Esophagus muscularis mucosa (tissue), 3 donors: ENCODE data around the gene KHK.

Experiments
- POLR2A ChIP-seq: fragments of 450-650 bp; IDR thresholded peaks from one replicate; pipeline ENCODE4 v1.6.1; 2017; ENCODE audit warnings: antibody characterized with exemption, moderate library complexity, mild to moderate bottlenecking, low read depth
- POLR2AphosphoS5 ChIP-seq, 2 donors: sonication (generic); formaldehyde crosslinking; IDR thresholded peaks; one replicate each; pipeline ENCODE4 v1.6.1; 2017; ENCODE audit warnings: antibody characterized with exemption in 2 of 2
- TF ChIP-seq, protein P1 (sequence below), 3 experiments: fragments of 200-600 bp in 2 of 3; fragments of 450-650 bp in 1 of 3; sonication (generic) in 2 of 3; IDR thresholded peaks; one replicate each; pipeline ENCODE4 v1.5.1; 2017 to 2019; ENCODE audit warnings: antibody characterized with exemption in 3 of 3, mild to moderate bottlenecking in 2 of 3, moderate library complexity in 1 of 3

DNA sequence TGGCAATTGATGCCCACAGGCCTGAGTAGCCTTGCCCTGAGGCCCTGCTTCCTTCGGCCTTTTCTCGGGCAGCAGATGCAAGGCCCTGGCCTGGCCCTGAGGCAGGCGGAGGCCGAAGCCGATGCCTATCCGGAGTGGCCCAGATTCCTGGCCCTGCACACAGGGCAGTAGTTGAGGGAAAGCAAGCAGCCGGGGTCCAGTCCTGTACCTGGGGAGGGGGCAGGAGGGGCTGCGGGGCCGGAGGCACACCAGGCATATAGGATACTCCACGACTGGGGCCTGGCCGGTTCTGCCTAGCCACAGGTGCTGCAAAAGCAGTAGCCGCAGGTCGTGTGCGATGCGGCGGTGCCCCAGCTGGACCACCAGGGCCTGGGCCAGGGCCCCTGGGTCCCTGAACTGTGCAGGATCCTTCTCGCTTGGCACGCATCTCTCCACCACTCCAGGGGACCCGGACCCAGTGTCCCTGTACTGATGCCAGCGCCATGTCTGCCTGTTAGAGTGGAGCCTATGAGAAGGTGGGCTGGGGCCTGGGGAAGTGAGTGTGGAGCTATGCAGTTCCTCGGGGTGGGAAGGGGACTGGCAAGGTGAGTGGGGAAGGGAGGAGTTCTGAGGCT is 50.9 kb downstream of the KHK start:
- TF ChIP-seq, protein P1, sequence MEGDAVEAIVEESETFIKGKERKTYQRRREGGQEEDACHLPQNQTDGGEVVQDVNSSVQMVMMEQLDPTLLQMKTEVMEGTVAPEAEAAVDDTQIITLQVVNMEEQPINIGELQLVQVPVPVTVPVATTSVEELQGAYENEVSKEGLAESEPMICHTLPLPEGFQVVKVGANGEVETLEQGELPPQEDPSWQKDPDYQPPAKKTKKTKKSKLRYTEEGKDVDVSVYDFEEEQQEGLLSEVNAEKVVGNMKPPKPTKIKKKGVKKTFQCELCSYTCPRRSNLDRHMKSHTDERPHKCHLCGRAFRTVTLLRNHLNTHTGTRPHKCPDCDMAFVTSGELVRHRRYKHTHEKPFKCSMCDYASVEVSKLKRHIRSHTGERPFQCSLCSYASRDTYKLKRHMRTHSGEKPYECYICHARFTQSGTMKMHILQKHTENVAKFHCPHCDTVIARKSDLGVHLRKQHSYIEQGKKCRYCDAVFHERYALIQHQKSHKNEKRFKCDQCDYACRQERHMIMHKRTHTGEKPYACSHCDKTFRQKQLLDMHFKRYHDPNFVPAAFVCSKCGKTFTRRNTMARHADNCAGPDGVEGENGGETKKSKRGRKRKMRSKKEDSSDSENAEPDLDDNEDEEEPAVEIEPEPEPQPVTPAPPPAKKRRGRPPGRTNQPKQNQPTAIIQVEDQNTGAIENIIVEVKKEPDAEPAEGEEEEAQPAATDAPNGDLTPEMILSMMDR (IDR thresholded peaks at IDR 0.05): no peak
- TF ChIP-seq POLR2A (no peak), POLR2AphosphoS5 (IDR thresholded peaks at IDR 0.05) (no peak)
